ENCODE data around the gene OR52W1. TPM values are rescaled to one million over a fixed set of nuclear protein-coding genes. Genes with fewer than 3 reads are reported as not detected.

OR52W1 gene
- total RNA-seq, 4 donors from 2014 or later: not detected

GRCh38 chr11:6175440-6175839, 23.6 kb upstream of the OR52W1 start:
- no peak overlapping the region for H3K4me3 ChIP-seq (ENCODE audit: low read depth, poor library complexity, severe bottlenecking)
- DNase-seq (ENCODE audit: low spot score in 2 of 2): no peak
- no peak for TF ChIP-seq CTCF (IDR thresholded peaks at IDR 0.05)
- 70 to 76% methylated on average over 2 of the region's 2 CpGs for WGBS, 2 donors
- intact Hi-C loops (cut with DNase I; ENCODE audit: low total_unique reads): no loop called here

- intact Hi-C loops (cut with DNase I; ENCODE audit: low total_unique reads): no loop called here
- no peak for TF ChIP-seq POLR2A (IDR thresholded peaks at IDR 0.05)
- TF ChIP-seq CTCF (IDR thresholded peaks at IDR 0.05): no peak
- no peak overlapping the region for H3K4me3 ChIP-seq (ENCODE audit: low read depth, poor library complexity, severe bottlenecking)
- DNase-seq (ENCODE audit: low spot score in 2 of 2): no peak
Observed at GRCh38 chr11:6191742-6192141, 7.3 kb upstream of the OR52W1 start.

GRCh38 chr11:6194065-6194581, 4.9 kb upstream of the OR52W1 start:
- 69 to 78% methylated on average over 1 of the region's 1 CpG for WGBS, 2 donors
- no peak for DNase-seq (ENCODE audit: low spot score in 2 of 2)
- intact Hi-C loops (cut with DNase I; ENCODE audit: low total_unique reads): no loop called here
- no peak overlapping the region for H3K4me3 ChIP-seq (ENCODE audit: low read depth, poor library complexity, severe bottlenecking)
- TF ChIP-seq POLR2A (IDR thresholded peaks at IDR 0.05) (no peak), CTCF (IDR thresholded peaks at IDR 0.05) (no peak)

- WGBS, 2 donors: 44 to 49% methylated on average over 4 of the region's 4 CpGs
- intact Hi-C loops (cut with DNase I; ENCODE audit: low total_unique reads): no loop called here
- no peak for DNase-seq (ENCODE audit: low spot score in 2 of 2)
- H3K4me3 ChIP-seq (ENCODE audit: low read depth, poor library complexity, severe bottlenecking): no peak overlapping the region
- no peak for TF ChIP-seq CTCF (IDR thresholded peaks at IDR 0.05)
Observed at GRCh38 chr11:6196396-6196795, 2.6 kb upstream of the OR52W1 start.

DNA sequence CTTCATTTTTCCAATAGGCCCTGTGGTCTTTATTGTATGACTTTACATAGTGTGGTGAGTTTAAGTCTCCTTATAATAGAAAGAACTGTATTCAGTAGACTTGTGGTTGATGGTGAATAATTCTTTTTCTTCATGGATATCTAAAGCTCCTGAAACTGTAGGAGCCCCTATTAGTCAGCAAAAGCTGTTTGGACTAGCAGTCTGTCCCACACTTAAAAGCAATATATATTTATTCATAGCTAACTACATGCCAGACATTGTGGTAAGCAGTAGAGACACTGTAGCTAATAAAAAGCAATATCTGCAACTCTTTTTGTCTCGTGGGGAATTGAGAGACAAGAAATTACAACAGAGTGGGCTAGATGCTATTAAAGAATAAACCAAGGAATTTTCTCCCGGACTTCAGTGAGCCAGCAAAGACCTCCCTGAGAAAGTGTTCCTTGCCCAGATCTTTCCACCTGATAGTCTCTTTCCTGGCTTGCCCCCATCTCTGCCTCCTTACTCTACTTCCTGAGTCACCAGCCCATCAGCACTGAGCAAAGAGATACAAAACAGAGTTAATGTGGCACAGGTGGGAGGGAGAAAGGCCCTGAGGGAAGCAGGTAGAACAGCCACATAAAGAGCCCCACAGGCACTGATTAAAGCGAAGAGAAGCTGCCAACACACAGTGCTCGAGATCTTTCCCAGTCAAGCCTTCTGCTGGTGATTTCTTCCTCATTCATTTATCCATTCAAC, 1.4 kb upstream of the OR52W1 start:
- WGBS, 2 donors: 52 to 67% methylated on average over 4 of the region's 4 CpGs
- H3K4me3 ChIP-seq (ENCODE audit: low read depth, poor library complexity, severe bottlenecking): no peak overlapping the region
- intact Hi-C loops (cut with DNase I; ENCODE audit: low total_unique reads): no loop called here
- no peak for DNase-seq (ENCODE audit: low spot score in 2 of 2)
- TF ChIP-seq CTCF (IDR thresholded peaks at IDR 0.05): no peak
- TF ChIP-seq POLR2A (IDR thresholded peaks at IDR 0.05): no peak

- intact Hi-C loops (cut with DNase I; ENCODE audit: low total_unique reads): no loop called here
- DNase-seq (ENCODE audit: low spot score in 2 of 2): peak in 1 of 2 donors; percentile 48
- TF ChIP-seq CTCF (IDR thresholded peaks at IDR 0.05) (no peak), POLR2A (IDR thresholded peaks at IDR 0.05) (no peak)
- WGBS, 2 donors: 72 to 78% methylated on average over 4 of the region's 4 CpGs
- H3K4me3 ChIP-seq (ENCODE audit: low read depth, poor library complexity, severe bottlenecking): no peak overlapping the region
Observed at GRCh38 chr11:6200975-6201374, 2.0 kb downstream of the OR52W1 start.

Data from lower leg skin (tissue), 4 donors.